Measurements from ENCODE around the gene ABCA10.

GRCh38 chr17:69227541-69227940 lies 1.1 kb downstream of the ABCA10 start:
- TF ChIP-seq NR2C2 (CRISPR knock-in tag; IDR thresholded peaks at IDR 0.05; ENCODE audit: borderline replicate concordance) (no peak), ZBTB44 (CRISPR knock-in tag; IDR thresholded peaks at IDR 0.05) (no peak), ZFP90 (CRISPR knock-in tag; IDR thresholded peaks at IDR 0.05; ENCODE audit: borderline replicate concordance) (no peak), SIN3A (IDR thresholded peaks at IDR 0.05; ENCODE audit: borderline replicate concordance, low read depth, low read length) (no peak), ZNF292 (CRISPR knock-in tag; IDR thresholded peaks at IDR 0.05; ENCODE audit: borderline replicate concordance, low read depth) (no peak), ETV6 (CRISPR knock-in tag; conservative IDR thresholded peaks at IDR 0.05) (no peak), ZNF30 (CRISPR knock-in tag; IDR thresholded peaks at IDR 0.05) (no peak), SP1 (IDR thresholded peaks at IDR 0.05) (no peak), SP1 (CRISPR knock-in tag; IDR thresholded peaks at IDR 0.05) (no peak), ZNF260 (CRISPR knock-in tag; IDR thresholded peaks at IDR 0.05; ENCODE audit: borderline replicate concordance, low read depth) (no peak), ELF1 (CRISPR knock-in tag; IDR thresholded peaks at IDR 0.05) (no peak)
